ENCODE results near the gene ENDOV. TPM values are rescaled to one million over a fixed set of nuclear protein-coding genes. Genes with fewer than 3 reads are reported as not detected.

The ENDOV gene
- polyA plus RNA-seq, 10 donors = 15.1 to 22.0 (median 16.1) TPM

- DNase-seq = peak; percentile 23 to 64 (median 53)
Measured at GRCh38 chr17:80465327-80465974, 50.5 kb downstream of the ENDOV start.

DNA sequence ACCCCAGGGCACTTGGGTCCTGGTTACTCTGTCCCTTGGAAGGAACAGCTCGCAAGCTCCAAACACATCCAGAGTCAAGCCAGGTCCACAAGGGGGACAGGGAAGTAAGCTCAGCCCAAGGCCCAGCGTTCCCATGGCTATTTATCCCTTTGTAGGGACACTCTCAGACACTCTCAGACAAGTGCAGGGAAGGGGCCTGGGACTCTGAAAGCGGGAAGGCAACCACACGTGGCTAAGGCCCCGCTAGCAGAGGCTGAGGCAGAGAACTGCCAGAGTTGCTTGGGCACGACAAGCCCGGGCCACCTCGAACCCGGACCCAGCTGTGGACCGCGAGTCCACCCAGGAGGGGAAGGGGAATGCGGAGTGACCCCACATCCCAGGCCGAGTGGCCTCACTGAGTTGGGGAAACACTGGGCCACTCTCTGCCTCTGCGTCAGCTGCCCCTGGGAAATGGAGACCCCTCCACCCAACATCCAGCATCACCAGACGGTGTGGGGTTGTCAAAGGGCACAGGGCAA lies 51.3 kb downstream of the ENDOV start:
- no peak for DNase-seq

DNA sequence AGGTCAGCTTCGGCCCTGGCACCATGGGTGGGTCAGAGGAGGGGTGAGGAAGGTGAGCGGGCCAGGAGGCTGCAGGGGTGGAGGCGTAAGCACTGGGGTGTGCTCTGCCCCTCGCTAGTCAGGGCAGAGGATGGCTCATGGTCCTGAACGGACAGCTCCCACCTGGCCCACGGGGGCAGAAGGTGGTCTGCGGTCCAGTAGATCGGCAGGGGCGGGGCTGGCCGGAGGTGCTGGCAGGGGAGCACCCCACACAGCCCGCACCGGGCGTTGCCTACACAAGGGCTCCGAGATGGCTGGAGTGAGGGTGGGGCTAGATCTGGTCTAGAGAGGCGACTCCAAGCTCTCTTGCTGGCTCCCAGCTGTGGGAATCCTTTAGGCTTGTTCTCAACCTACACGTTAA lies 53.3 kb downstream of the ENDOV start:
- DNase-seq = no peak

DNA sequence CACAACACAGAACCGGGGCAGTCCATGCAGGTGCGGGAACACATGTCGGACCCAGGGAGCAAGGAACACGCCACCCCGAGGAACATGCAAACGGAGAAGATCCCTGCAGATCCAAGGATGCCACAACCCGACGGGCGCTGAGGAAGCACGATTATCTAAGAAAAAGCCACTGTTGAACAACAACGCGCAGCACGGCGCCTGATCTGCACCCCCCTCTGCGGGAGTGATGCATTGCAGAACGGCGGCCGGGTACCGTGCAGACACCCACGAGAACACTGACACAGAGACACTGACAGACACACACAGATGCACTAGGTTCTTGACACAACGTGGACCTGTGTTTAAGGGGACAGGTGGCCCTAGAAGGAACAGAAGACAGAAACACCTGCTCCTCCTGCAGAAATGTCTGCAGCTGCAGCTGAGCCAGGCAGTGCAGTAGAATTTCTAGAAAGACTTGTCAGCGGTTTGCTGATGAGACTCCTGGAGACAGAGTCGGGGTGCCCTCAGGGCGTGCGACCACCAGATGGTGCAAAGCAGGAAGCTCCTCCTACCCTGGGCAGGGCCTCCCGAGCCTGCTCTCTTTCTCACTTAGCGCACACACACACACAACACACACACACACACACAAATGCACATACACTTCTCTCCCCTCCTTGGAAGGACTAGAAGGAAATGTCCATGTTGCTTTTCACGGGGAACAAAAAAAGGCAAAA lies 54.0 kb downstream of the ENDOV start:
- no peak for DNase-seq

DNA sequence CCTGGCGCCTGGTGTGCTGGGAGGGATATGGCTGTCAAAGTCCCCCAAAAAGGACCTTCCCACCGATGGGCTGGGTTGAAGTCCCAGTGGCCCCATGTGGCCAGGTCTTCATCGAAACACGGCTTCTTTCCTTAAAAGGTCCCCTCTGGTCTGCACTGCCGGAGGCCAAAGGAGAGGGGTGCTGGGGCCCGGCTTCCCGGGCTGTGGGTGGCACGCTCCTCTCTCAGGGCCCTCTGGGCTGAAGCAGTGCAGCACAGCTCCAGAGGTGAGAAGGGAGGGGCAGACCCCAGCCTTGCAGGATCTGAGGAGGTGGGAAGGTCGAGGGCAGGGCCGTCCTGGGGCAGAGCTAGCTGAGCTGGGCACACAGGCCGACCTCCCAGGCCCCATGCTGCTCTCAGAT lies 54.7 kb downstream of the ENDOV start:
- DNase-seq = no peak

DNA sequence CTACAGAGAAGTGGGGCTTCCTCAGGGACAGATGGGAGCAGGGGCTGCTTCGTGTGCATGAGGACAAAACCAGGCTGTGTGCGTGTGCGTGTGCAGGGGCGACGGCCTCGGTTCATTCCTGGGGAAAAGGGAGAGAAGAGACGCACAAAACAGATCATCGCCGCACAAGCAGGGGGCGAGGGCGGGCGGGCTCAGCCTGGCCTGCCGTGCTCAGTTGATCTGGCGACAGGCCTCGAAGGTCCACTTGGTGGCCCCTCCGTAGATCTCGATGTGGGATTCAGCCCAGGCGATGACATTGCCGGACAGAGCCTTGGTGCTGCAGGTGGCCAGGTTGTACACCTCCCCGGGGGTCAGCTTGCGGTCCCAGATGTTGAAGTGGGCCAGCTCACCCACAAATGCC lies 55.6 kb downstream of the ENDOV start:
- DNase-seq = no peak

GRCh38 chr17:80471922-80472321 lies 57.0 kb downstream of the ENDOV start:
- DNase-seq = no peak

GRCh38 chr17:80472996-80473395 lies 58.0 kb downstream of the ENDOV start:
- no peak for DNase-seq

GRCh38 chr17:80473701-80474100 lies 58.7 kb downstream of the ENDOV start:
- no peak for DNase-seq

DNA sequence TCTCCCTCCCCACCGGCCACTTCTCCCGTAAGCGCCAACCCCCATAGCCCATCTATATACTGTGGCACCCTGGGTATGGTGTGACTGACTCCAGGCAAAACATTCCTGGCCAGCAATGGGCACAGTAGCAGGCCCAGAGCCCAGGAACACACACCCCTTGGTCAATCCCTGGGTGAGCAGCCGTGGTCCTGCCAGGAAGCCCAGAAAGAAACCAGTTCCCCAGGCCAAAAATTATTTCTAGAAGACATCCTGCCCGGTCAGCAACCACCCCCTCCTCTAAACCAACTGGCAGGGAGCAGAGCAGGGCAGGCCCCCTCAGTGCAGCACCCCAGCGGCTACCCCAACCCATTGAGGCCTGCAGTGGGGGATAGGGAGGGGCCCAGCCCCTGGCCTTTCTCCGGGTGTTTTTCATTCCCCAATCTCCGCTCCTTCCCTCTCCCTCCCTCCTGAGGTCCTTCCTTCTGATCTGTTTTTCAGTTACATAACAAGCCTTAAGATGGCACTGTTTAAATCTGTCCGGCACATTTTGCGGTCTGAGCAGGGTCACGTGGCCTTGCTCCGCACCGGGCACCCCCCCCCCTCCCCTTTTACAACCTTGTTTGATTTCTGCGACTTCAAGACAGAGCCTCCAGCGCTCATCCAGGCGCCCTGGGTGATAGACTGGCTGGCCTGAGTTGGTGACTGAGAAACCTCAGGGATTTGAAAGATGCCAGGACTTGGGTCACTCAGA lies 59.4 kb downstream of the ENDOV start:
- no peak for DNase-seq

DNA sequence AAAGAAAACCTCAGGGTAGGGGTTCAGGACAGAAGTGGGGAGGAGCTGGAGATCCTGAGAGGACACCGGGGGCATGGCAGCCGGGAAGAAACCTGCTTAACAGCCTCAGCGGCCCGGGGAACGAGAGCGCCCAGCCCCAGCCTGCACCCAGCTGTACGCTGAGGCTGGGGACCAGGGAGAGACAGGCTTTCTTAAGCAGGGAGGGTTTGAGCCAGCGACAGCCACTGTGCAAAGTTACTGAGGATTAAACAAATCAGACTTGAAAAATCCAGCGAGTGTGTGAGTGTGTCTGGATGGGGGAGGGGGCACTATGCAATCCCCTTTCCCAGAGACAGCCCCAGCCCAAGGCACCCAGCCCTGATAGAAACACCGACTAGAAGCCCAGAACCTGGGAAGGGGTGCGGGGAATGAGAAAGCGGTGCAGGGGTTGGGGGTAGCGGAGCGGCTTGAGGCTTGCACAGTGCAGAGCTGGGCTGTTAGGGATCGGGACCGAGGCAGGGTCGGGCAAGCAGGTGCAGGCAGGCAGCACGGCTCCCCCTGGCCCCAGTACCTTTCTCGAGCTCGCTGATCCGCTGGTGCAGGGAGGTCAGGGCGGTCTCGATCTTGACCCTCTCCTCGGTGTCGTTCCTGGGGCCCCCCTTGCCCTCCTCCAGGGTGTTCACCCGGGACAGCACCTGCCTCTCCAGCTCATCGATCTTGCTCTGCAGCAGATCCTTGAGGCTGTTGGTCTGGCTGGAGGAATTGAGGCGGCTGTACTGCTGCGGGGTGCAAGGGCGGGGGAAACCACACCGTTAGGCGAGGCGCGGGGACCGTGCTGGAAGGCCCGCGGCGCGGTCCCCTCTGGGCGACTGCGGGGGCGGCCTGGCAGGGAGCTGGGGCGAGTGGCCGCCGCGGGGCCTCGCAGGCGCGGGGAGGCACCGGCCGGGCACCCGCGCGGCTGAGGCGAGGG lies 60.3 kb downstream of the ENDOV start:
- no peak for DNase-seq

DNA sequence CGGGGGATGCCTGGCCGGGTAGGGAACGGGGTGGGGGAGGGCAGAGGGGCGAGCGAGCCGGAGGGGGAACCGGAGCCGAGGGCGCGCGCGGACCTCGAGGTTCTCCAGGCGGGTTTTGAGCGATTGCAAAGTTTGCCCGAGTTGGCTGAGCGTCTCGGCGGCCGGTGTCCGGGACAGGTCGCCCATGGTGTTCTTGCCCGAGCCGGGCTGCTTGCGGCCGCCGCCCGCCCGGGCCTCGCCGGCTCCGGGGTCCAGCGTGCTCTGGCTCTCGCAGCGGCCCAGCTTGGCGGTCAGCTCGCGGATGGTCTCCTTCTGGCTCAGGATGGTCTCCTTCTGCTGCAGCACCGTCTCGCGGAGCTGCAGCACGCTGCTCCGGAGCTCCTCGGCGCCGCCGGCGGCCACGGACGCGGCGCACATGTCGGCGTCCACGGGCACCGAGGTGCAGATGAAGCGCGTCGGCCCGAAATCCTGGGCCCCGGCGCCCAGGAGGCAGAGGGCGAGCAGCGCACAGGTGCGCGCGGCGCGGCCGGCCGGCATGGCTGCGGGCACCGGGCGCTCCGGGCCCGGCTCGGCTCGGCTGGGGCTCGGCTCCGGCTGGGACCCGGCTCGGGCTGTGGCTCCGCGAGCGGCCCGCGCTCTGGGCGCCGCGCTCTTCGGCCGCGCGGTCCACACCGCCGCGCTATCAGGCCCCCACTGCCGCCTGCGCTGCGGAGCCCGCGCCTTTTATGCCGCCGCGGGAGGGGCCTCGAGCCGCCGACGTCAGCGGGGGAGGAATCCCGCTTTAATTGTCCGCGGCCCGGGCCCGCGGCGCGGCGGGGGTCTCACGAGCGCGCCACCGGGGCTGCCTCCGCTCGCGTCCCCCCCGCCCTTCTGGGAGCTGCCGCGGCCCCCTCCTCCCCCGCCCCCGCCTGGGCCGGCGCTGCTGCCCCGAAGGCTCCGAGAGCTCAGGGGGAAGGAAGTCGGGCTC lies 61.2 kb downstream of the ENDOV start, which contains the start of gene NPTX1:
NPTX1 (minus strand) TSS at position 698 of the 967 bp plus-strand sequence; CDS start at position 537, 161 bp downstream.
- peak in 1 of 3 donors; percentile 65 for DNase-seq

- DNase-seq = no peak
Measured at GRCh38 chr17:80476877-80477646, 62.1 kb downstream of the ENDOV start.

DNA sequence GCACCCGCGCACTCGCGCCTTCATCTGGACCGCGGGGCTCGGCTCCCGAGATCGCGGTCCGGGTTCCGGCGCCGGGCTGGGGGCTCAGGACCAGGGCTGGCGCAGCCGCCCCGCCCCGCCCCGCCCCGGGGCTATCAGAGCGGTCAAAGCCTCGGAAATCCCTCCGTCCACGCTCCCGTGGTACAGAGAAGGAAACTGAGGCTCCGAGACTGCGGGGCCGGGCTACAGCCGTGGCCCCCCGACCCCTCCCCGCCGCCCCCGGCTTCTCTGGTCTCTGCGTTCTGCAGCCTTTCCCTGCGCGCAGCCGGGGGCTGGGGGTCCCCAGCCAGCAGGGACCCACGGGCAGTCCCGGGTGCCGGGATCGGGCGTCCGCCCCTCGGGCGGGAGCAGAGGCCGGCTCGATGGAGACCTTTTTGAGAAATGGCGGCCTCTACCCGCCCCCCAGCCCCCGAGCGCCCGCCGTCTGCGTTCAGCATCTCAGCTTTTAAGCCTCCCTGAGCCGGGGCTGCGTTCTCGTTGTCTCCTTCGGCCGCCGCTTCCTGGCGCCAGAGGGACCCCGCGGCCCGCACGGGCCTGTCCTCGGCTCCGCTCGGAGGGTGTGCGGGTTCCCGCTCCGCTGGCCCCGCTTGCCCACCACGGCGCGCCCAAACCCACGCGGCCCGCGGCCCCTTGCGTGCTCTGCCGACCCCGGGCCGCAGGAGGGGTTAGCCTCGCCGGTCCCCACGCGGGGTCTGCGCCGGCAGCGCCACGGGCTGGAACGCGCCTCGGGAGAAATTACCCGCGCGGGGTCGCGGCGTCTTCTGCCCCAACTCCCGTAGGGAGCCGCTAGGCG lies 62.9 kb downstream of the ENDOV start:
- DNase-seq = peak in 2 of 3 donors; percentile 53 to 78

DNA sequence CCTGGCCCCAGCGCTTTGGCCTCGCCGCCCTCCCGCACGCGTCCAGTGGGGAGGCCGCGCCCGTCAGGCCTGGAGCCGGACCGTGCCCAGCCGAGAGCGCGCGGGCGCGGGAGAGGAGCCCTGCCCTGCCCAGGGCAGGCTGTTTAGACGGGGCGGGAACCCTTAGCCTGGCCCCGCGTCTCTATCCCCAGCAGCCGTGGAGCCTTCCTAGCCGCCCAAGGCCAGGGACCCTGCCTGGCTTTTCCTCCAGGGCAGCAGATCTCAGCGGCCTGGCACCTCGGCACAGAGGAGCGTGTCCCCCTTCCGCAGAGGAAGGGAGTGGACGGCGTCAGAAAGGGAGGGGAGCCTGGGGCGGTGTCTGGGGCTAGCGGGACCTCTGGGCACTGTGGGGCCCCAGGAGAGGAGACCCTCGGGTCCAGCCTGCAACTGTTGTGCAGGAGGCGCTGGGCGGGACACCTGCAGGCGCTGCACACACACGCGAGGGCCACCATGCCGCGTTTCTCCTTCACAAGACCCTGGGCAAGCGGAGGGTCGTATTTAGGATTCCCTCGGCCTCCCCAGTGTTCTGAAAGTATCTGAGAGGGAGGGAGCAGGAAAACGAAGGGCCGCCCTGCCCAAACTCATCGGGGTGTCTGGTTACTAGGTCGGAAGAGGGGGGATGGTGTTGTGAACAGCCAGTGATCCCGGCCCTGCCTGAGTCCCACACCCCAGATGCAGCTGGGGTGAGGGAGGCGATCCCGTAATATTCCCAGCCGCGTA lies 63.7 kb downstream of the ENDOV start:
- DNase-seq = no peak

DNA sequence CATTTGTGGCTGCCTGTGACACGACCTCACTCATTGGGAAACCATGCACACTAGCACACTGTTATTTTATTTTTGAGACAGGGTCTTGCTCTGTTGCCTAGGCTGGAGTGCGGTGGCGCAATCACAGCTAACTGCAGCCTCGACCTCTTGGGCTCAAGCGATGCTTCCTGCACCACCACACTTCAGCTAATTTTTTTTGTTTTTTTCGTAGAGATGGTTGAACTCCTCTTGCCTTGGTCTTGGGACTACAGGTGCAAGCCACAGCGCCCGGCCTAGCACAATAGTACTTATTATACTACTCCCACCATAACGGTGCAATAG lies 64.2 kb downstream of the ENDOV start:
- no peak for DNase-seq

DNA sequence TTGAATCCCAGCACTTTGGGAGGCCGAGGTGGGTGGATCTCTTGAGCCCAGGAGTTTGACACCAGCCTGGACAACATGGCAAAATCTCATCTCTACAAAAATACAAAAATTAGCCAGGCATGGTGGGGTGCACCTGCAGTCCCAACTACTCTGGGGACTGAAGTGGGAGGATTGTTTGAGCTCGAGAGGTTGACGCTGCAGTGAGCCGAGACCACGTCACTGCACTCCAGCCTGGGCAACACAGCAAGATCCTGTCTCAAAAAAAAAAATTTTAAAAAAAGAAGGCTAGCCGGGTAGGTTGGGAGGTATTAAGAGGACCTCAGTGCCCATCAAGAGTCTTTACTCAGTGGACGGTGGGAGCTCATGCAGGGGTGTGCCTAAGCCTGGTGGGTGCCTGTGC lies 65.3 kb downstream of the ENDOV start:
- DNase-seq = no peak

Measured in muscle of back (tissue), 11 donors.